ENCODE measurements around the gene RAPGEF2. TPM values are rescaled to one million over a fixed set of nuclear protein-coding genes. Genes with fewer than 3 reads are reported as not detected.

RAPGEF2 gene
- total RNA-seq, 3 donors from 2014 or later, result 47.0 to 84.0 (median 51.5) TPM

GRCh38 chr4:159096434-159096833 lies 6.4 kb upstream of the RAPGEF2 start:
- no peaks in the 10 kb centered on the region for H3K36me3 ChIP-seq
- intact Hi-C loops (cut with DNase I; ENCODE audit: low total_unique reads), result no loop called here
- no peaks in the 10 kb centered on the region for H3K9me3 ChIP-seq
- H3K27ac ChIP-seq, result no peak overlapping the region
- H3K4me1 ChIP-seq, result no peaks in the 10 kb centered on the region
- H3K4me3 ChIP-seq, result no peak overlapping the region
- no peak for DNase-seq (ENCODE audit: low spot score in 2 of 2)
- H3K27me3 ChIP-seq, result no peaks in the 10 kb centered on the region
- TF ChIP-seq, protein P1, sequence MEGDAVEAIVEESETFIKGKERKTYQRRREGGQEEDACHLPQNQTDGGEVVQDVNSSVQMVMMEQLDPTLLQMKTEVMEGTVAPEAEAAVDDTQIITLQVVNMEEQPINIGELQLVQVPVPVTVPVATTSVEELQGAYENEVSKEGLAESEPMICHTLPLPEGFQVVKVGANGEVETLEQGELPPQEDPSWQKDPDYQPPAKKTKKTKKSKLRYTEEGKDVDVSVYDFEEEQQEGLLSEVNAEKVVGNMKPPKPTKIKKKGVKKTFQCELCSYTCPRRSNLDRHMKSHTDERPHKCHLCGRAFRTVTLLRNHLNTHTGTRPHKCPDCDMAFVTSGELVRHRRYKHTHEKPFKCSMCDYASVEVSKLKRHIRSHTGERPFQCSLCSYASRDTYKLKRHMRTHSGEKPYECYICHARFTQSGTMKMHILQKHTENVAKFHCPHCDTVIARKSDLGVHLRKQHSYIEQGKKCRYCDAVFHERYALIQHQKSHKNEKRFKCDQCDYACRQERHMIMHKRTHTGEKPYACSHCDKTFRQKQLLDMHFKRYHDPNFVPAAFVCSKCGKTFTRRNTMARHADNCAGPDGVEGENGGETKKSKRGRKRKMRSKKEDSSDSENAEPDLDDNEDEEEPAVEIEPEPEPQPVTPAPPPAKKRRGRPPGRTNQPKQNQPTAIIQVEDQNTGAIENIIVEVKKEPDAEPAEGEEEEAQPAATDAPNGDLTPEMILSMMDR (IDR thresholded peaks at IDR 0.05), result no peak
- TF ChIP-seq POLR2AphosphoS5 (IDR thresholded peaks at IDR 0.05) (no peak), POLR2A (IDR thresholded peaks at IDR 0.05) (no peak)

DNA sequence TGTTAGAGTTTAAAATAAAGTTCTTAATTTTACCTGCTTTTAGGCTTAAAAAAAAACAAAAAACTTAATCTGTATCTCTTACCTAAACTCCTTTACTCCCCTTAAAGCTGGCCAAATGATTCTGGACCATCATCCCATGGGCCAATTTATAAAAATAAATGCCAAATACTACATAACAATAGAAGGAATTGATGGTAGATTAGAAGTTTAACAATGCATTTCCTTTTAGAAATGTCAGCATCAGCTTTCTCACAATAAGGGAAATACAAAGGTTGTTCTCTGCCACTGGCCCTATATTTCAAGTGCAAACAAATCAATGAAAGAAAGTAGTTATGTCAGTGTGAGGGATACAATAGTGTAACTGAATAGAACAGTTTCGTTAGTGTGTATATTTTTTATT lies 5.7 kb upstream of the RAPGEF2 start:
- intact Hi-C loops (cut with DNase I; ENCODE audit: low total_unique reads), result no loop called here
- H3K4me1 ChIP-seq, result peaks cover 0 to 2% of the 10 kb centered on the region in 2 donors
- no peak overlapping the region for H3K4me3 ChIP-seq
- no peaks in the 10 kb centered on the region for H3K36me3 ChIP-seq
- H3K27ac ChIP-seq, result no peak overlapping the region
- H3K27me3 ChIP-seq, result no peaks in the 10 kb centered on the region
- no peak for DNase-seq (ENCODE audit: low spot score in 2 of 2)
- TF ChIP-seq, protein P1 (IDR thresholded peaks at IDR 0.05), result no peak
- no peak for TF ChIP-seq POLR2A (IDR thresholded peaks at IDR 0.05)
- no peak for TF ChIP-seq POLR2AphosphoS5 (IDR thresholded peaks at IDR 0.05)
- H3K9me3 ChIP-seq, result no peaks in the 10 kb centered on the region

DNA sequence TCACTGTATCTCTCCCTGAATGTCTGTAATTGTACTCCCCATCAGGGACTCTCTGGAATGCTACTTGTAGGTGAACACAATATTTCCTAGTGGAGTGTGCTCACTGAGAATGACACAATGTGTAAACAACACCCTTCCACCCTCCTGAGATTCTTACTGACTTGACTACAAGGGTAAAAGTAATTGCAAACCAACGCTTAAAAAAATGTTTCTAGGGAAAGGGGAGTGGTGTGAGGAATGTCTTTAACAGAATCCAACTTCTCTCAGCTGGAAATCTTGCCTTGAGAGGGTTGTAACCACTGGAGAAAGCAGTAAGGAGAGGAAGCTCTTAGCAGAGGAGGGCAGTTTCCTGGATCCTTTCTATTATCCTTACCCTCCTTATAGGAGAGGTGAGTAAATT lies 5.1 kb upstream of the RAPGEF2 start:
- H3K4me1 ChIP-seq, result peaks cover 0 to 5% of the 10 kb centered on the region in 2 donors
- H3K27me3 ChIP-seq, result no peaks in the 10 kb centered on the region
- TF ChIP-seq POLR2A (IDR thresholded peaks at IDR 0.05) (no peak), POLR2AphosphoS5 (IDR thresholded peaks at IDR 0.05) (no peak)
- TF ChIP-seq, protein P1 (IDR thresholded peaks at IDR 0.05), result no peak
- H3K9me3 ChIP-seq, result no peaks in the 10 kb centered on the region
- H3K27ac ChIP-seq, result no peak overlapping the region
- no peak overlapping the region for H3K4me3 ChIP-seq
- intact Hi-C loops (cut with DNase I; ENCODE audit: low total_unique reads), result no loop called here
- no peaks in the 10 kb centered on the region for H3K36me3 ChIP-seq
- DNase-seq (ENCODE audit: low spot score in 2 of 2), result no peak

GRCh38 chr4:159098482-159099127 lies 4.3 kb upstream of the RAPGEF2 start:
- no peaks in the 10 kb centered on the region for H3K9me3 ChIP-seq
- TF ChIP-seq, protein P1 (IDR thresholded peaks at IDR 0.05), result no peak
- DNase-seq (ENCODE audit: low spot score in 2 of 2), result no peak
- intact Hi-C loops (cut with DNase I; ENCODE audit: low total_unique reads), result no loop called here
- H3K4me3 ChIP-seq, result no peak overlapping the region
- H3K27me3 ChIP-seq, result no peaks in the 10 kb centered on the region
- no peak overlapping the region for H3K27ac ChIP-seq
- H3K36me3 ChIP-seq, result no peaks in the 10 kb centered on the region
- peaks cover 0 to 5% of the 10 kb centered on the region in 2 donors for H3K4me1 ChIP-seq

DNA sequence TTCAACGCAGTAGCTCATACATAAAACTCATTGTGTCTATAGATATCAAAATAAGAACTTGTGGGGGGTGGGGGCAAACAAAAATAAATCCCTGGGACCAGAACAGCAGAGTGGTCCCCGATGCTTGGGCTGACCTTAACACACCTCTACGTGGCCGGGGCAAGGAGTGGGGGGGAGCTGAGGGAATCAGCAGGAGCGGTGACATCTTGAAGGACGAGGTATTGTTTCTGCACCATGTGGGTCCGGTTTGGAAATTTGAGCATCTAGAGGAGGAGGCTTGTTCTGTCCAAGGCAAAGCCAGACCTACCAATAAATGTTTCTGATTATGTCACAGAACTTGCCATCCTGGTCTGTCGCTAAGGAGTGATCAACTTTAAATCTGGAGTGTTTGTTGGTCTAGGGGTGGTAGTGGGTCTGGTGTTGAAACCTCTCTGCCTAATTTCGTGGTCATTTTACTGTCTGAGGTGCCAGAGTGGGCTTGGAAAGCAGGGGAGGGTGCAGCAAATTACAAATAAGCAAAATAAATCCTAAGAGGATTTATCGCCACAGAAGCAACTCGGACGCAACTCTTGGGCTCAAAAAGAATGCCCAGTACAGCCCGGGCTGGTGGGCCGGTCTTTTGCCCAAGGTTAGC lies 774 bp upstream of the RAPGEF2 start:
- peaks cover 4 to 9% of the 10 kb centered on the region in 2 donors for H3K4me1 ChIP-seq
- no peak for TF ChIP-seq POLR2AphosphoS5 (IDR thresholded peaks at IDR 0.05)
- TF ChIP-seq, protein P1 (IDR thresholded peaks at IDR 0.05), result no peak
- TF ChIP-seq POLR2A (IDR thresholded peaks at IDR 0.05), result no peak
- H3K27ac ChIP-seq, result peak overlapping the region; percentile 99 to 100
- no peaks in the 10 kb centered on the region for H3K9me3 ChIP-seq
- H3K27me3 ChIP-seq, result no peaks in the 10 kb centered on the region
- H3K36me3 ChIP-seq, result no peaks in the 10 kb centered on the region
- DNase-seq (ENCODE audit: low spot score in 2 of 2), result no peak
- peak overlapping the region; percentile 97 to 99 (median 97) for H3K4me3 ChIP-seq
- intact Hi-C loops (cut with DNase I; ENCODE audit: low total_unique reads), result no loop called here

All from breast epithelium (tissue), 4 donors.